Astrocyte of the hippocampus (primary cell): ENCODE measurements around the gene SLC39A7.

Experiments used
- DNase-seq: peaks from one replicate; pipeline ENCODE4 v3.0.0; 2011; ENCODE audit warnings: low read depth, low spot score

Gene SLC39A7, protein sequence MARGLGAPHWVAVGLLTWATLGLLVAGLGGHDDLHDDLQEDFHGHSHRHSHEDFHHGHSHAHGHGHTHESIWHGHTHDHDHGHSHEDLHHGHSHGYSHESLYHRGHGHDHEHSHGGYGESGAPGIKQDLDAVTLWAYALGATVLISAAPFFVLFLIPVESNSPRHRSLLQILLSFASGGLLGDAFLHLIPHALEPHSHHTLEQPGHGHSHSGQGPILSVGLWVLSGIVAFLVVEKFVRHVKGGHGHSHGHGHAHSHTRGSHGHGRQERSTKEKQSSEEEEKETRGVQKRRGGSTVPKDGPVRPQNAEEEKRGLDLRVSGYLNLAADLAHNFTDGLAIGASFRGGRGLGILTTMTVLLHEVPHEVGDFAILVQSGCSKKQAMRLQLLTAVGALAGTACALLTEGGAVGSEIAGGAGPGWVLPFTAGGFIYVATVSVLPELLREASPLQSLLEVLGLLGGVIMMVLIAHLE

DNA sequence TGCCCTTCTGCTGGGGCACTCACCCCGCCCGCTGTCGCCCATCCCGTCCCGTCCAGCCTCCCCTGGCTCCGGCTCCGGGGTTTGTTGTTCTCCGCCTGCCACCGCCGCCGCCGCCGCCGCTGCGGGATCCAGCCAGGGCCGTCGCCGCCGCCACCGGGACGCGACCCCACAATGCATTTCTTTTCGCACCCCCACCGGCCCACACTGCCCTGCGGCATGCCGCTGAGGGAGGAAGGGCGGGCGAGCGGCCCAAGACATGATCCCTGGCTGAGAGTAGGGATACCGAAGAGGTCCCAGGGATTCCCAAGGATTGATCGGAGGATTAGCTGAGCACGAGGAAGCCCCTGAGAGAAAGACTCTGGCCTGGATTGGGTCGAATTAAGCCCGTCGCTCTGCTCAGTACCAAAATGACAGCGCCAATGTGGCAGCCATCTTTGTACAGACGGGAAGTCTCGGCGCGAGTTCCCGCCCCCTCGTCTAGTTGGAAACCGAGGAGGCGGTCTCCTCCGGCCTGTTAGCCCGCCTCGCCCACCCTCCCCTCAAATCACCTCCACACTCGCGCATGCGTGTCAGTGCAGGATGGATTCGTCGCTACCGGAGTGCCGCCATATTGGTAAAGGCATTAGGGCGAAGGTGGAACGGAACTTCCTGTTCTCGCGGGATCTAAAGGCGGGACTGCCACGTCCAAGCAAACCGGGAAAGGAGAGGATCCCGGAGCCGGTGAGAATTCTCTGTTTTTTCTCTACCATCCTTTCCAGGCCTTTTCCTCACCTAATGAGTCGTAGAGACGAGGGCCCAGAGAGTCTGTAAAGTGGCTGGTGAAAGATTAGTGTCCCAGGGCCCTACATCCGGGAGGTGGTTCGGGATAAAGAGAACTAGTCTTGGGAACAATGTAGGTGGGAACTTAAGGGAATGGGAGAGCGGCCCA lies at the start of gene SLC39A7, which contains the start of gene RXRB:
TSS of gene SLC39A7 (plus strand) at position 649 of the 928 bp plus-strand sequence. CDS start 379 bp downstream, outside the sequence.
TSS of gene RXRB (minus strand) at position 447 of the 928 bp plus-strand sequence. CDS start at position 258, 189 bp downstream.
- peak; percentile 100 for DNase-seq

DNA sequence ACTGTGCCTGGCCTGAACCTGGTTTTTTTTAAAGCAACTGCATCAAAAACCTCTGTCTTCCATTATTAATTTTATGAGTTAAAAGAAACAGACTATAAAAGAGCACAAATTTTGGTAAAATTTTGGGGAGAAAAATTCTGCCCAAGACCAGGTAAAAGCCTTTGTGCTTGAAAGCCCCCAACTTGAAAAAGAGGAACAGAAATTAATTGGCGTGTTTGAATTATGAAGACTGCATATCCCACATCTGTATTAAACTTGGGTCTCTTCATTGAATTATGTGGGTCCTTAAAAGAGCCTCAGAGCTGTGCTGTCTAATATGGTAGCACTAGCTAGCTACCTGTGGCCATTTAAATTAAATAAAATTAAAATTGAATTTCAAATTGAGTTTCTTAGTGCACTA lies 49.6 kb upstream of the SLC39A7 start:
- no peak for DNase-seq

DNA sequence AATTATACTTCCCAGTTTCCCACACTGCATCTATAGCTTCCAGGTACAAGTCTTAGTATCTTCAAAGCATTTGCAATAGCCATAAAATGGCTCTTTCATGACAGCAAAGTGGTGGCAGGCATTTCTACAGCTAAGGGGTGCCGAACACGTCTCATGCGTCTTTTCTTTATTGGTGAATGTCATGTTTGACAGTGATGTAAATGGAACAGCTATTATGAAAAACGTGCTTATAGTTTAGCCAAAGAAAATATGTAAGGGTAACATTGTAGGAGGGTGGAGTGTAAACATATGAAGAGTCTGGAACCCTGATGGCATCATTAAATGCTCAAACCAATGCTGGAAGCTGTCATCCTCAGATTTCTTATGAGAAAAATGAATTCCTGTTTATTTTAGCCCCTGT lies 46.3 kb upstream of the SLC39A7 start:
- DNase-seq: no peak

DNA sequence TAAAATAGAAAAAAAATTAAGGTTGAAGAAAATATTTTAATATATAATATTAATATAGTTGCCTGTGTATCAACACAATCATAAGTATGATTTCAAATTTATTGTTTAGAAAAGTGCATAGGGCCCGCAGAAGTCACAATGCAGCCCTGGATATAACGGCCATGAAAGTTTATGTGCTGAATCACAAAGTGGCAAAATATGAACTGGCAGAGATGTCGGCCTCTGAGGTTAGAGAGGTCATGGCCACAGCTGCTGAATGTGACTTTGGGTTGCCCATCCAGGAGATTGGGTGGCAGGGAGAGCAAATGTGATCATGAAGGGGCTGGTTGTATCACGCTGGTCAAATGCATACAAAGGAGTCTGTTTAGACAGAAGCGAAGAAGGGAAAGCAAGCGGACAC lies 44.1 kb upstream of the SLC39A7 start:
- no peak for DNase-seq

DNA sequence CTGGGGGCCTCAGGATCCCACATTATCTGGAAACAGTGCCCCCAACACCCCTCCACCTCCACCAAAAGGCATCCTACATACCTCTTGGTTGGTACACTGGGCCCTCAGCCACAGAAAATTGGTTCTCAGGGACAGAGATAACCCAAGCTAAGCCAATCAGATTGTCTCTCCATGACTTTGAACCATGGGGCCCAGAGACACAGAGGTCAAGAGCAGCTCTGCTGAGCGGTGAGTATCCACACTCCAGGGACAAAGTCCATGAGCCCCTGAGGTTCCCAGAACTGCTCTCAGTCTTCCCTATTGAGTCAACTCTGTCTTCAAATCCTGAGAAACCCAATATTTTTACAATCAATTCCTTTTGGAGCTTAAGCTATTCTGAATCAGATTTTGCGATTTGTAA lies 43.7 kb upstream of the SLC39A7 start:
- no peak for DNase-seq

DNA sequence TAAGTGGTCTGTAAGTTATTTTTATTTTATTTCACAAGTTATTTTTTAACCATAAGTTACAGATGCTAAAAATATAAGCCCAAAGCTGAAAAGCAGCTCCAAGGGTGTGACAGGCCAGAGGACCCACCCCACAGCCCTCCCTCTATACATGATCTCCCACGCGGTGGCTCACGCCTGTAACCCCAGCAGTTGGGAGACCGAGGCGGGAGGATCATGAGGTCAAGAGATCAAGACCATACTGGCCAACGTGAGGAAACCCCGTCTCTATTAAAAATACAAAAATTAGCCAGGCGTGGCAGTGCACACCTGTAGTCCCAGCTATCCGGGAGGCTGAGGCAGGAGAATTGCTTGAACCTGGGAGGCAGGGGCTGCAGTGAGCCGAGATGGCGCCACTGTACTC lies 40.6 kb upstream of the SLC39A7 start:
- DNase-seq: no peak

DNA sequence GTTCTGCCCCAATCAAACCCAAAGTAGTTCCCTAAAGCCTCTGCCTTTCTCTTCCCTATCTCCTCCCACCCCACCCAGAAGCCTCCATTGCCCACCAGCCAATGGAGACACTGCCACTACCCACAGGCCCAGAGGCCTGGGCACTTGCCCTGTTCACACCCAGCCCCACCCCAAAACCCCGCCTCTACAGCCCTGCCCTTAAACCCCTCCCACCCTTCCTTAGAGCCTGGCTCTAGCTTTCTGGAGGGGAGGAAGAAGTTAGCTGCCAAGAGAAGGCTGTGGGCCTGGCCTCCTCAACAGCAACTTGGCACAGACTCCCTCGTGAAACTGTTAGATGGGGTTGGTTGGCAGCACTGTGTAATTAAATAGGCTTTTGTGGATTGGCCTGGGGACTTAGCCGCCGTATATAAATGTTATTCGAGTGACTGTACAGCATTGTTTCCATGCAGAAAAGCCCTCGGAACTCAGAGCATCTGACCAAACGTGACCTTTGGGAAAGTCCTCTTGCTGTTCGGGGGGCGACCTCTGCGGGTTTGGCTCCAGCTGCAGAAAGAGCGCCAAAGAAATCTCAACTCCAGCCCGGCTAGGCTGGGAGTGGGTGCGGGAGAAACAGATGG lies 39.8 kb upstream of the SLC39A7 start:
- peak; percentile 97 for DNase-seq

DNA sequence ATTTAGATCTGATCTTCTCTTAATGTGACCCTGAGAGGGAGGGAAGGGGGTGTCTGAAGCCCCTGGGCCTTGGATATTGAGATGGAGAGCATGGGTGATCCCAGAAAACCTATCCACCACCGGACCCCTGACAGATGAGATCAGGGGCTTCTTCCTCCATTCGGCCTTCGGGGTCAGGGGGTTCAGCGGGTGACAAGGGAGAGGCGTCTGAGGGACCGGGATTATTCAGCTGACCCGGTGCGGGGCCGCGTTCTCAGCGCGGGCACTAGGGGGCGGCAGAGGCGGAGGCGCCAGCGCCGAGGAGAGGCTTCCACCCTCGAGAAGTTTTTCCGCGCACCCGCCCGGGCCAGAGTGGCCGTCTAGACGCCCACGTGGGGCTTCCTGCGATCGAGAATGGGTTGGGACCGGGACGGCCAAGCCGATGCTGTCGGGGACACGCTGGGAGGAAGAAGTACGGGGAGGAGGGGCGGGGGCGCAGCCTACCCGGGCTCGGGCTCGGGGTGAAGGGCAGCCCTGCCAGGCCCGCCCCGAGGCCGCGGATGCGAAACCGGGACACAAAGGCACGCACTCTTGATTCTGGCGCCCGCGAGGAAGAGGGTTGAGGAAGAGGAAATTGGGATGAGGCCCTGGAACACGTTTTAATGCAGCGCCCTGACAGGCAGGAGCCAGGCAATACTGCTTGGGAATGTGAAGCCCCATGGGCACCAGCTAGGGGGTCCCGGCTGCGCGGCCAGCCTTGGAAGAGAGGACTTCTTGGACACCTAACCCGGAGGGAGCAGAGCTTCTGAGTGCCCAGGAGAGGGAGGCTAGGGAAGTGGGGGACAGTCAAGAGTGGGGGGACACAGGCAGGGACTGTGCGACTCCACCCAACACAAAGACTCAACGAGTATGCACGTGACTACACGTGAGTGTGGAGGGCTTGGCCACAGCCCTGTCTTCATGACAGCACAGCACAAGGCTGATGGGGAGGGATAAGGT lies 39.0 kb upstream of the SLC39A7 start:
- DNase-seq: peak; percentile 87

DNA sequence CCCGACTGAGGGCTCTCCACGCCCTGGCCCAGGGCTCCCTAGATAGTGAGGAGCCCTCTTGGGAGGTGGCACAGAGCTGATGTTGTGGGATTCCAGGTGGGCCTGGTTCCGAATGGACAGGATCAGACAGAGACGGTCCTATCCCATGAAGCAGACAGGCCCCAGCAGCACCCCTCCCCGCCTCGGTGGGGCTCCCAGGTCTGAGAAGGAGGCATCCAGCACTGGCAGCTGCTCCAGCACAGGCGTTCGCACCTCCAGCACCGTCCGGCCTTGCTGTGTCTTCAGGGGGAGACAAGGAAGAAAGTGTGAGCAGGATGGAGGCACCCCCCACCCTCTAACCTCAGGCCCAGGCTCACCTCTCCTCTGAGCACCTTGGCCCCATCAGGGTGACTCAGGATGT lies 37.1 kb upstream of the SLC39A7 start:
- DNase-seq: no peak

DNA sequence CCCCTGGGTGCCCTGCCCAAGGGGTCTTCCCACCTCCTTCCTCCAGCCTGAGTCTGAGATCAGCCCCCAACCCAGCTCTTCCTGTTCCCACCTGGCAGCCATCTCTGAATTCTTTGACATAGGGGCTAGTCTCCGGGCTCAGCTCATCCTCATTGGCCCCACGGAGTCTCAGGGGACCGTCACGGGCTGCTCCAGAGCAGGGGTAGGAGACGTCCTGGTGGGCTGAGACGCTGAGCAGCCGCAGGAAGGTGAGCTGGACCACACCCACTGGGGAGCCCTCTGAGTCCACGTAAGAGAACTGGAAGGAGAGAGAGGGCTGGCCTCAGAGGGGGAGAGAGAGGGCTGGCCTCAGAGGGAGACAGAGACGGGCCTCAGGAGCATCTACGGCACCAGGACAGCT lies 36.5 kb upstream of the SLC39A7 start:
- DNase-seq: no peak

DNA sequence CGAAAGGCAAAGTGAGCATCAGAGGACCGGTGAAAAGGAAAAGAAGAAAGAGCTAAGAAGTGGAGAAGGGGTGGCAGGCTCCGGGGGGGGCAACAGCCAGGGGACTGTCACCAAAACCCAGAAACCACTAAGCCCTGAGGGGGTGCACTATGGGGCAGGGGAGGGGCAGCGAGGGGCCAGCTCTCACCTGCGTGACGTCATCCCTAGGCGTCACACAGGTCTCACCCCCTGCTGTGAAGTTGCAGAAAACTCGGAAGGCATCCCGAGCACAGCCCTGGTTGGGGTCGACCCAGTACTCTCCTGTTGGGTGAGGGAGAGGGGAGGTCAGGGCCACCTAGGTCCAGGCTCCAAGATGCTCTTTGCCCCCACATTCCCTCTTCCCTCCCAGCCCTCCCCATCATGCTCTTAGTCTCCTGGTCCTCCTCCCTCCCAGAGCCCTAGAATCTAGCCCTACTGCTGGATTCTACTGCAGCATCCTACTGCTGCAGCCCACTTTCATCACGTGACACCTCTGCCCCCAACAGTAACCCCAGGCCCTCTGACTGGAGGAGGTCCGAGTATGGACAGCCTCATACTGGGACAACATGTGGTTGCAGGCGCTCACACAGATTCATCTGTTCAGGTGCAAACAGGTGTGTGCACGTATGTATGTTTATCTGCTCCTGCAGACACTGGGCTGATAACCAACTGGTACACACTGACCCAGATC lies 35.8 kb upstream of the SLC39A7 start:
- DNase-seq: no peak

DNA sequence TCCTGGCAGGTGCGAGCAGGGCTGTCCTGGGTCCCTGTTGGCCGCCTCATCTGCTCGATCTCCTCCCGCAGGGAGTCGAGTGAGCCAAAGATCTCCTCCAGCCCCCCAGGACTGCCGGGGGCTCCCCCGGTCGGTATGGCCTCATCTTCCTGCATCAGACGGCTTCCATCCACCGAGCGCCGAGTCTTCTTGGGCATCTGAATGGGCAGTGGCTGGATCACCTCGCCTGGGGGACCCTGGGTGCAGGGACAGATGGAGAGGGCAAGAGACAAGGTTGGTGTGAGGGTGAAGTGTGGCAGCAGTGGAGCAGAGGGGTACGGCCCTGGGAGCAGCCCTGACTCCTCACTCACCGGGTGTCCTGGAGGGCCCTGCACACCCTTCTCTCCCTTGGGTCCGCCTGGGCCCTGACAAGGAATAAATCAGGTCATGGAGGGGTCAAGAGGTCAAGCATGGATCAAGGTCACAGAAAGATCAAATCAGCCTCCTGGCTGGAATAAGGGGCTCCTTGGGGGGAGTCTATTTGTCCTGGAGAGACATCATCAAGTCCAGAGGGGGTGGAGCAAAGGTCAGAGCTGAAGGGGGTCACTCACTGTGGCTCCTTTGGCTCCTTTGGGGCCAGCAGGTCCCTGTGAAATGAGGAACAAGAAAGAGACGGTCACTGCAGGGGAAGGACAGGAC lies 34.9 kb upstream of the SLC39A7 start:
- DNase-seq: no peak

DNA sequence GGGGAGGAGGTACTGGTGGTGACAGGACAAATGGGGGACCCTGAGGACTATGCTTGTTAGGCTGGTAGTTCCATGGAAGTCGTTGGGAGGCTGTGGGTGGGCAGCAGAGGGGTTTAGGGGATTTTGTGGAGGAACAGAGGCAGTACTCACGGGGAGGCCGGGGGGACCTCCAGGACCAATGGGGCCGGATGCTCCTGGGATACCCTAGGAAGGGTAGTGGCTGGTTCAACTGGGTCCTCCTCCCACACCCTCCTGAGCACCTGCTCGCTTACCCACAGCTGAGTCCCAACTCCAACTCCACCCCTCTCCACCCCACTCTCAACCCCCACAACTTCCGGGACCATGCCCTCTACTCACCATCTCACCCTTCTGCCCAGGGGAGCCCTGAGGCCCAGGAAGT lies 34.3 kb upstream of the SLC39A7 start:
- no peak for DNase-seq

DNA sequence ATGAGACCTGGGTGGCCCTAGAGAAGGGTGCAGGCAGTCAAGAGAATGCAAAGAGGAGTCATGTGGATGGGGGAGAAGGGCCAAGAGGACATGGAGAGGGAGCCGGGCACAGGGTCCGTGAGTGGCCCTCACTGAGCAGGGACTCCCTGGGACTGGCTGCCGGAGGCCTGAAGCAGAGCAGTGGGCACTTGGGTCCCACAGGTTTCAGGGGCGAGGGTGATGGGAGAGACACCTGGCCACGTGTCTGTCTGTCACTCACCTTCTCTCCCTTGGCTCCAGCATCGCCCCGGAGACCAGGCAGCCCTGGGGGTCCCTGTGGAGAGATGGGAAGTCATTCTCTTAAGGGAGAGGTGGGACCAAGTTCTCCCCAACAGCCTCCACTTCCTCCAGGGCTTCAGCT lies 33.9 kb upstream of the SLC39A7 start:
- no peak for DNase-seq

DNA sequence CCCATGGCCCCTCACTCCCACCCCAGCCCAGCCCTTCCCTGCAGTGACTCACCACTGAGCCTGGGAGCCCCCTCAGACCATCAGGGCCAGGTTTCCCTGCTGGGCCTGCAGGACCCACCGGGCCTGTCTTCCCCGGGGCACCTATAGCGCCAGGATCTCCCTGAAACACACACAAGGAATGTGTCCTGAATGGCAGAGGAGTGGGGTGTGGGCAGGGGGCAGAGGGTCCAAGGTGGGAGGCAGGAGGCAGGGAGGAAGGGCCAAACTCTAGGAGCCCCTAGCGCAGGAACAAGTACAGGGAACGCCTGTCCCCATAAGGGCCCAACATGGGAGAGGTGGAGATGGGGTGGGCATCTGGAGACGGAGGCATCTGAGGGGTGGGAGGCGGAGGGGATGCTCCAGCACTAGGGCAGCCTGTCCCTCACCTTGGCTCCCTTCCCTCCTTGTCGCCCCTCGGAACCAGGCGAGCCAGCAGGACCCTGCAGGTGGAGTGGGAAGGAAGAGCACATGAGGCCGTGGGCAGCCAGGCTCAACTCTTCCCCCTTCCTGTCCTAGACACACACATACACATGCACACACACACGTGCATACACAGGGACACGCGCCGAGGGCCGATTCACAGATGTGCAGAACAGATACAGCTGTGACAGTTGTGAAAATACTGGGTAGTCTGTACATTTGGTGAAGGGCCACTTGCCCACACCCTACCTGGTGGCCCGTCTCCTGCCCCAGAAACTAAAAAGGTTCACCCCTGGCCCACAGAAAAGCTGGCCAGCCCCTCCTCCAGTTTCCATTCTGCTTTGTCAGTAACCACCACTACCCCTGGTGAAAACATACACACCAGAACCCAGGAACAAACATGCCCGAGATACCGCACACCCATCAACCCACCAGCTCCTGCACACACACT lies 33.0 kb upstream of the SLC39A7 start:
- no peak for DNase-seq

DNA sequence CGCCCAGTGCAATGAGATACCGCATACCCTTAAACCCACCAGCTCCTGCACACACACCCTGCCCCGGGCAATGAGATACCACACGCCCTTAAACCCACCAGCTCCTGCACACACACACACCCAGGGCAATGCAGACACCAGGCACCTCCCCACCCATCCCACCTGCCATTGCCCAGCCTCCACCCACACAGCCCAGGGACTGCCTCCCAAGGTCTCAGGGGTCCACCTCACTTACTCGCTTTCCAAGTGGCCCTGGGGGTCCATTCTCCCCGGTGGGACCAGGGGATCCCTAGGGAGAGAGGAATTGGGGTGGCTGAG lies 32.4 kb upstream of the SLC39A7 start:
- DNase-seq: no peak

DNA sequence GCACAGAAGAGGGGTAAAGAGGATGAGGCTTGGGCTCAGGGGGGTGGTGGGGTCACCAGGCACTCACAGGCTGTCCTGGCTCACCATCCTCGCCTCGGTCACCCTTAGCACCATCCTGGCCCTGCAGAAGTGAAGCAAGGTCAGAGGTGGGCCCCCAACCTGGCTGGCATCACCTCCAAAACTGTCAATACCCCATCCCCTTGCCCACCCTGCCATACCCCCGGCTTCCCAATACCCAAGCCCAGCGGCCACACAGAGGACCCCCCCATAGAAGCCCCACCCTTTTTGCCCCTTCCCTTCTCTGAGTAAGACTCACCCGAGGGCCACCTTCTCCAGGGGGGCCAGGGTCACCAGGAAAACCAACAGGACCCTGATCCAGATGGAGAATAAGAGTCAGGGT lies 32.0 kb upstream of the SLC39A7 start:
- DNase-seq: no peak

DNA sequence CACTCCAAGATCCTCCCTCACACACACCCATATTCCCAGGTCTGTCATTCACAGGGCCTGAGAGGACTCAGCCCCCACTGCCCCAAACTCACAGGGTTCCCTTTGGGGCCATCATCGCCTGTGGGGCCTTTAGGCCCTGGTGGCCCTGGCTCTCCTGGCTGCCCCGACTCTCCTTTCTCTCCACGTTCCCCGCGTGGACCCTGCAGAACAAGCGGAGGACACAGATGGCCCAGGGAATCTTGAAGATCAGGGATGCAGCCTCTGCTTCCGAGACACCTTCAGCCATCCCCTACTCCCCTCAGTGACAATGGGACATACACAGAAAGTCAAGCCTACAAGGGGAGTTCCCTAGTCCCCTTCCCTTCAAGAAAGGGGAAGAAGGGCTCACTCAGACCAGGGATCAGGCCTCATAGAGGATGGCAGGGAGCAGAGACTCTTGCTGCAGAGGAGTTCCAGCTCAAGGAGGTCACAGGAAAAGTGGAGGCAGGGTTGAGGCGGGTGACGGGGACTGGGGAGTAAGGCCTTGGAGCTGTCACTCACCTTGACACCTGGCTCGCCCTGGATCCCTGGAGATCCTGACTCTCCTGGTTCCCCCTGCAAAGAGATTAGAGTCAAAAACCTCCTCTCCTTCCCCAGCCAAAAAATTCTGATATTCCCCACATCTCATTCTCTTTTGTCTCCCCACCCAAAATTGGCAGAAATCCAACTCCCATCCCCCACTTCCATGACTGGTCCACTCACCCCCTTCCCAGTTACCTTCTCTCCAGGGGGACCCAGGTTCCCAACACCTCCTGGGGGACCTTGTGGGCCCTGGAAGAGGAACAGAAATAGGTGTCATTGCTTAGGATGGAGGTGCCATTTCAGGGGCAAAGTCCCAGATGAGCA lies 31.1 kb upstream of the SLC39A7 start:
- DNase-seq: no peak
